Psoas muscle (tissue), 8 donors: ENCODE data around the gene EXD3. TPM values are rescaled to one million over a fixed set of nuclear protein-coding genes. Genes with fewer than 3 reads are reported as not detected.

Source experiments
- ATAC-seq, 4 donors: fragments of 200-7000 bp; cut with Tn5 transposase; one replicate each; pipeline ENCODE4 v1.9.1; 2020; ENCODE audit warnings: moderate library complexity in 3 of 4, mild to moderate bottlenecking in 2 of 4
- DNase-seq, 2 donors: peaks; one replicate each; pipeline ENCODE4 v3.0.0-alpha.2; 2020
- H3K27ac ChIP-seq: fragments of 200-600 bp; one replicate; pipeline ENCODE4 v1.8.0; 2022
- H3K27me3 ChIP-seq, 3 donors: fragments of 200-600 bp in 1 of 3; one replicate each; pipeline versions ENCODE4 v1.6.1 to v1.8.0; 2013 to 2022; ENCODE audit warnings: low read length in 2 of 3, mild to moderate bottlenecking in 2 of 3, moderate library complexity in 1 of 3; ENCODE audit not compliant: insufficient read depth in 3 of 3
- H3K36me3 ChIP-seq, 2 donors: fragments of 200-600 bp in 1 of 2; one replicate each; pipeline versions ENCODE4 v1.6.1 to v1.8.0; 2013 to 2022; ENCODE audit warnings: low read depth in 1 of 2, mild to moderate bottlenecking in 1 of 2, moderate library complexity in 1 of 2; ENCODE audit not compliant: insufficient read depth in 1 of 2
- H3K4me1 ChIP-seq: fragments of 200-600 bp; one replicate; pipeline ENCODE4 v1.8.0; 2022
- H3K4me3 ChIP-seq: fragments of 200-600 bp; one replicate; pipeline ENCODE4 v1.8.0; 2022; ENCODE audit warnings: mild to moderate bottlenecking
- H3K9me3 ChIP-seq: fragments of 200-600 bp; one replicate; pipeline ENCODE4 v1.8.0; 2022
- CTCF ChIP-seq: fragments of 200-600 bp; IDR thresholded peaks from one replicate; pipeline ENCODE4 v1.8.0; 2022; ENCODE audit warnings: antibody characterized with exemption
- WGBS, 3 donors: extraction: QIAGEN DNeasy Blood & Tissue Kit; methylation state at CpG; one replicate each; pipeline versions ENCODE4 v1.1.6 to v1.1.7; 2013; 5-methylcytosine and 5-hydroxymethylcytosine counted together
- intact Hi-C, 2 donors: fragments of 100-400 bp; cut with DNase I; formaldehyde crosslinking; loops; one replicate each; pipeline versions ENCODE4 v1.11.0 to v1.14.2; 2022
- polyA plus RNA-seq, 3 donors: library from polyadenylated mRNA; stranded (reverse); fragments of 200-250 nt; gene quantifications; one replicate each; pipeline ENCODE4 v1.2.3, GENCODE V29; 2013
- total RNA-seq, 4 donors: library from RNA; stranded (reverse); fragmentation: NEBNext Ultra II Directional in 2 of 4; extraction: Animal tissue kit (Norgen Biotek cat#: 25700) in 2 of 4; gene quantifications; one replicate each; pipeline versions ENCODE4 v1.2.1 to v1.2.4, GENCODE V29; 2021 to 2023
- donor health status: healthy with polysubstance abuse.
- donor health status: DM: no; HTN: no; CAD: no; lungs with moderate emphysema.
- donor health status: Bipolar disorder and iron deficiency.
- donor health status: healthy.
- donor health status: DM: yes; HTN: yes; CAD: no.
- donor health status: DM: no; HTN: no; CAD: no.
- donor health status: DM: no; HTN: no; CAD: no.
- donor health status: DM: yes; HTN: yes; CAD: no.

The EXD3 gene
- total and polyA plus RNA-seq, 7 donors, result 5.7 to 11.2 (median 9.4) TPM

GRCh38 chr9:137409515-137409914 is 13.4 kb downstream of the EXD3 start:
- Histone ChIP-seq H3K4me3 (no peak overlapping the region), H3K4me1 (peaks cover 33% of the 10 kb centered on the region), H3K36me3 (no peaks in the 10 kb centered on the region), H3K9me3 (no peaks in the 10 kb centered on the region), H3K27me3 (peaks cover 0 to 7% (median 0%) of the 10 kb centered on the region in 3 donors), H3K27ac (no peak overlapping the region)
- intact Hi-C loops, result loop anchor here in 1 of 2 donors (5.0 kb wide), 1 partner anchor 112 kb away; no protein-coding TSS in a partner anchor
- DNase-seq (peak in 1 of 2 donors; percentile 11), ATAC-seq (no peak)
- TF ChIP-seq CTCF, result no peak
- WGBS, 3 donors, result 86 to 88% (median 86%) methylated on average over 11 of the region's 11 CpGs

- no peaks in the 10 kb centered on the region for H3K36me3 ChIP-seq
- intact Hi-C loops, result loop anchor here in 1 of 2 donors (5.0 kb wide), 1 partner anchor 112 kb away; no protein-coding TSS in a partner anchor
- ATAC-seq, result no peak
- no peaks in the 10 kb centered on the region for H3K9me3 ChIP-seq
- peak in 1 of 2 donors; percentile 32 for DNase-seq
- no peak overlapping the region for H3K27ac ChIP-seq
- H3K4me1 ChIP-seq, result peaks cover 28% of the 10 kb centered on the region
- whole genome bisulfite sequencing, 3 donors, result 92 to 94% (median 93%) methylated on average over 24 of the region's 24 CpGs
- no peak for TF ChIP-seq CTCF
- H3K27me3 ChIP-seq, result peaks cover 0 to 7% (median 0%) of the 10 kb centered on the region in 3 donors
- H3K4me3 ChIP-seq, result no peak overlapping the region
Measured at GRCh38 chr9:137408651-137409405, 14.1 kb downstream of the EXD3 start.

- ATAC-seq (peak in 1 of 4 donors; percentile 18), DNase-seq (peak; percentile 60 to 72)
- Histone ChIP-seq H3K4me1 (peaks cover 28% of the 10 kb centered on the region), H3K36me3 (no peaks in the 10 kb centered on the region), H3K27ac (no peak overlapping the region), H3K9me3 (no peaks in the 10 kb centered on the region), H3K27me3 (peaks cover 0 to 7% (median 0%) of the 10 kb centered on the region in 3 donors), H3K4me3 (peak overlapping the region; percentile 57)
- TF ChIP-seq CTCF, result no peak
- WGBS, 3 donors, result 37 to 41% (median 39%) methylated on average over 26 to 31 of the region's 31 CpGs
- intact Hi-C loops, result loop anchor here (2.0 to 5.0 kb wide), 2 partner anchors 110 to 111 kb away; no protein-coding TSS in a partner anchor
Measured at GRCh38 chr9:137407590-137408300, 15.2 kb downstream of the EXD3 start.

GRCh38 chr9:137406876-137407589 is 15.9 kb downstream of the EXD3 start:
- no peaks in the 10 kb centered on the region for H3K36me3 ChIP-seq
- ATAC-seq (peak; percentile 82 to 90 (median 86)), DNase-seq (peak; percentile 77 to 81)
- H3K4me3 ChIP-seq, result peak overlapping the region; percentile 57
- TF ChIP-seq CTCF, result peak; percentile 84
- 2 to 5% (median 2%) methylated on average over 39 to 63 of the region's 63 CpGs for WGBS, 3 donors
- no peaks in the 10 kb centered on the region for H3K9me3 ChIP-seq
- H3K27ac ChIP-seq, result peak overlapping the region; percentile 41
- intact Hi-C loops, result loop anchor here (2.0 to 5.0 kb wide), 2 partner anchors 110 kb away; no protein-coding TSS in a partner anchor
- H3K27me3 ChIP-seq, result peaks cover 0 to 7% (median 0%) of the 10 kb centered on the region in 3 donors
- H3K4me1 ChIP-seq, result peaks cover 26% of the 10 kb centered on the region
